ENCODE measurements around the gene SNAPIN.
"Not testable (repeated sequence)": the region's sequence is repeated elsewhere in the genome, so short reads cannot be mapped to it uniquely, and the experiment has no call there.

Gene SNAPIN

DNA sequence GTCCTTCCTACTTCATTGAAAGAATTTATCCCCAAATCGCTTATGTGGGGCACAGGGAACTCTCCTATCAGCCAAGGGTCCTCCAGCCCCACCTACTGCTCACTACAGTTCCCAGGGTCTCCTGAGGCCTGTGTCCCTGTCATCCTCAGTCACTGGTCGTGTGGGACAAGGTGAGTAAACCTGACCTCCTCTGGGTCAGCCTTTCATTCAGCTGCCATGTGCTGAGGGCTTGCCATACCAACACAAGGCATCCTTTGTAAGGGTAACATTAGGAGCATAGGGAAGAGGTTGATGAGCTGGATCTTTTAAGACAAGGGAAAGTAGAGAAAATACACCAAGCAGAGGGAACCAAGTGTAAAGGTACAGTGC is 11.2 kb upstream of the SNAPIN start:
- H3K36me3 ChIP-seq (ENCODE audit: insufficient read depth, low read length), result peaks cover 22% of the 10 kb centered on the region
- no peaks in the 10 kb centered on the region for H3K9me3 ChIP-seq (ENCODE audit: control insufficient read depth, insufficient read depth, low read length)
- no peak overlapping the region for H3K9ac ChIP-seq (ENCODE audit: low read depth, low read length)
- no peaks in the 10 kb centered on the region for H3K4me1 ChIP-seq (ENCODE audit: insufficient read depth, low read length)

DNA sequence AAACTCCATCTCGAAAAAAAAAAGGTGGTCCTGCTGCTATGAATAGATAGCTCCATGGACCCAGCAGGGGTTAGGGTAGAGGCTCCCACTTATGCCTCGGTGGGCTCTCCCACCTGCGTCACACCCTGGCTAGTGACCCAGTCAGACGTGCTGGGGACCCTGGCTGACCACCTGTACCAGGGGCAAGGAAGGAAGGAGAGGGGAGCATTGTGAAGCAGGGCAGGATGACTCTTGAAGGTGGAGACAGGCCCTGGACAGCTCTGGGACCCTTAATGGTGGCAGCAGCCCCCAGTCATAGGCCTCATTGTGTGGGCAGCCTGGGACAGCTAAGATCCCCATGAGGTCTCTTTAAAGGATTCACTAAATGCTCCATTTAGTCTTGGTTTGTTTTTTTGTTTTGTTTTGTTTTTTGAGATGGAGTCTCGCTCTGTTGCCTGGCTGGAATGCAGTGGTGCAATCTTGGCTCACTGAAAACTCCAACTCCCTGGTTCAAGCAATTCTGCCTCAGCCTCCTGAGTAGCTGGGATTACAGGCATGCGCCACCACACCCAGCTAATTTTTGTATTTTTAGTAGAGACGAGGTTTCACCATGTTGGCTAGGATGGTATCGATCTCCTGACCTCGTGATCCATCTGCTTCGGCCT is 10.4 kb upstream of the SNAPIN start:
- Histone ChIP-seq H3K36me3 (ENCODE audit: insufficient read depth, low read length) (peaks cover 16% of the 10 kb centered on the region), H3K9ac (ENCODE audit: low read depth, low read length) (no peak overlapping the region), H3K9me3 (ENCODE audit: control insufficient read depth, insufficient read depth, low read length) (no peaks in the 10 kb centered on the region), H3K4me1 (ENCODE audit: insufficient read depth, low read length) (no peaks in the 10 kb centered on the region)

DNA sequence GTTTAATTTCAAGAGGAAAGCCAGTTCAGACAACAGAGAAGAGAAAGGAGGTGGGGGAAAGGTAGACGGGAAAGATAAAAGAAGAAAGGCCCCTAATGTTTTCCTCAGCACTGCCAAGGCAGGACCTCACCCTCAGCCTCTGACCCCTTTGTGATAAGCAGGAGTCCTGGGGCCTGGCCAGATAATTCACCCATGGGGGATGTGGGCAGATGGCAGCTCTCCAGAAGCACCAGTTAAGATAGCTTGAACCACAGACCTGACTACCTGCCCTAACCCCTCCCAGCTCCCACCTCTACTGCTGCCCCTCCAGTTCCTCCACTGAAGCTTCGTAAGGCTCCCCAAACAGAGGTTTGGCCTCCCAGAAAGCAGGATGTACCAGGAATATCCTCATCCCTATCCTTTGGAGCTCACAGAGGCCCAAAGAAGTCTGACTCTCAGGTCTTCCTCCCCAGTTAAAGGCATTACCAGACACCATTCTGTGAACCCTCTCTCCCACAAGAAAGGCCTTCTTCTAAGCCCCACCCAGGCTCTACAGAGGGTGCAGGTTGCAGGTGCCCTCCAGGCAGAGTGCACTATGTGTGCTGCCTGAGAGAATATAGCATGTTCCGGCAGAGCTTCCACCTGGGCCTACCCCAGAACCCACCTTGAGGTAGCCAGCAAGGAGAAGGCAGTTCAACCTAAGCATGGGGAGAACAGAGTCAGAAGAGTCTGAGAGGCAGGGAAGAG is 9.2 kb upstream of the SNAPIN start:
- Histone ChIP-seq H3K9me3 (ENCODE audit: control insufficient read depth, insufficient read depth, low read length) (no peaks in the 10 kb centered on the region), H3K9ac (ENCODE audit: low read depth, low read length) (no peak overlapping the region), H3K36me3 (ENCODE audit: insufficient read depth, low read length) (0 out of 2 replicates have a peak, but pooled peaks cover 7% of the 10 kb centered on the region), H3K4me1 (ENCODE audit: insufficient read depth, low read length) (no peaks in the 10 kb centered on the region)

DNA sequence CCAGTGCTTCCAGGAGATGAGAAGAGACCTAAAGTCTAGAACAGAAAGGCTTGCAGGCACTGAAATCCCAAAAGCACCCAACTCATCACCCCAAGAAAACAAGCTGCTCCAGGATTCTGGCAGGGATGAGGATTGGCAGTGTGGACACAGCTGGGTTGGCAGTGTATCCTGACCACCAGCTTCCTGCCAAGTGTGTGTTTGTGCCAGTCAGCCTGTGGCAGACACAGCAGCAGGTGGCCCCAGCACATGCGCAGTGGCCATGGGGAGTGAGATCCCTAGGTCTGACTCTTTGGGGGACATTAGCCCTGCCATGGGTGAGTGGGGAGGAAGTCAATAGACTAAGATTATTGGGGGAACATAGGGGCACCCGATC is 8.7 kb upstream of the SNAPIN start:
- H3K9me3 ChIP-seq (ENCODE audit: control insufficient read depth, insufficient read depth, low read length), result no peaks in the 10 kb centered on the region
- no peak overlapping the region for H3K9ac ChIP-seq (ENCODE audit: low read depth, low read length)
- 0 out of 2 replicates have a peak, but pooled peaks cover 7% of the 10 kb centered on the region for H3K36me3 ChIP-seq (ENCODE audit: insufficient read depth, low read length)
- no peaks in the 10 kb centered on the region for H3K4me1 ChIP-seq (ENCODE audit: insufficient read depth, low read length)

DNA sequence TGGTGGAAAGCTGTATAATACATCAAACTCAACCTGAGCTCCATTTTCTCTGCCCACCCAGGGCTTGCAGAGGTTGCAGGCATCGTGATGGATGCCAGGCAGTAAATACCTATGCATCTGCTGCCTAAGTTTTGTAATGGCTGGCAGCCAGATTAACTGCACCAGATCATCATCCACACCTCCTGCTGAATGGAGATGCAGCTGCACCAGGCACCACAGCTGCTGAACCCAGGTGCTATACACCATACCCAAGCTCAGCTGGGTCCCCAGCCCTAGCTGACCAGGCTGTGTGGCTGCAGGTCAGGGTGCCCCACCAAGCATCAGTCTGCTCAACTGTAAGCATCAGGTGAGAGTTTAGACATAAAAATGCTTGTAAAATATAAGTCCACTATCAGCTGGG is 6.7 kb upstream of the SNAPIN start:
- H3K9me3 ChIP-seq (ENCODE audit: control insufficient read depth, insufficient read depth, low read length), result no peaks in the 10 kb centered on the region
- no peak overlapping the region for H3K9ac ChIP-seq (ENCODE audit: low read depth, low read length)
- H3K4me1 ChIP-seq (ENCODE audit: insufficient read depth, low read length), result no peaks in the 10 kb centered on the region
- H3K36me3 ChIP-seq (ENCODE audit: insufficient read depth, low read length), result no peaks in the 10 kb centered on the region

DNA sequence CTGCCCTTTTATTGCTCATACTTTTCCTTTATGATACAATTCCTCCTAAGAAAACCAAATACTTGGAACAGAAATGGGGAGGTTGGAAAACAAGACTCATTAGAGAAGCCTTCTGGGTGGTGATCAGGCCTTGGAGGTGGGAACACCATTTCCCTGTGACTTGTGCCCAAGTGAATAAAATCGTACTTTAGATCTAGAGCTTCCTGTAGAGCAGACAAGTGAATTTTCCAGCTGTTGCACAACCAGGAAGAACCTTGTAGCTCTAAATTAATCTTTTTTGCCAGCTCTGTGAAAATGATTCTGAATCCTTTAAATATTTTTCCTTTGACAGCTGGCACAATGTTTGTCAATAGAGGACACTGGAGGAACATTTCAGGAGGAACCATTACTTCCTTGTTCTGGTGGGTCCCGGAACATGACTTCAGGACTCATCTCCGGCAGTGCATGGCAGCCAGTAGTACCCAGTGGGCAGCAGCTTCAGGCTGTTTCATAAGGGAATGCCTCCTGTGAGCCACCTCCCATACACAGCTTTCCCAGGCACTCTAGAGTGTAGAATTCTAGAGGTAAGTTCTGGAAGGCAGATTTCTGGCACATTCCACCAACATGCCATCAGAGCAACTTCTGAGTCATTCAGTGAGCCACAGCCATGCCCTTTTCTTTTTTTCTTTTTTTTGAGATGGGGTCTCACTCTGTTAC is 5.5 kb upstream of the SNAPIN start:
- H3K9me3 ChIP-seq (ENCODE audit: control insufficient read depth, insufficient read depth, low read length), result no peaks in the 10 kb centered on the region
- H3K4me1 ChIP-seq (ENCODE audit: insufficient read depth, low read length), result no peaks in the 10 kb centered on the region
- H3K36me3 ChIP-seq (ENCODE audit: insufficient read depth, low read length), result no peaks in the 10 kb centered on the region
- no peak overlapping the region for H3K9ac ChIP-seq (ENCODE audit: low read depth, low read length)

DNA sequence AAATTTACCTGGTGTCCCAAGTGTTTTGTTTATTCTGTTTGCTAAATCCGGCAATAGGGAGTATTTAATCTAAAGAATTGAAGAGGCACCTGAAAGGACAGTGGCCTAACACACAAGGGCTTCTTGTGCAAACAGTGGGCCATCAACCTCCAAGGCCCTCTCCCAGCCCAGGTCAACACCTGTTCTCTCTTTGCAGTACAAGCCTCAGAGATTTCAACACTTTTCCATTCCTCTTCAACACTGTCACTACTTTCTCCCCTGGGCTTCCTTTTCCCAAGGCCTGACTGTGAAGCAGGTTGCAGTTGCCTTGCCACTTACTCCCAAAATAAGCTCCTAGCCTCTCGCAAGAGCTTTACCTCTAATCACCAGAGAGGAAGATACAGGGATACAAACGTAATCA is 3.2 kb upstream of the SNAPIN start:
- no peaks in the 10 kb centered on the region for H3K9me3 ChIP-seq (ENCODE audit: control insufficient read depth, insufficient read depth, low read length)
- no peaks in the 10 kb centered on the region for H3K36me3 ChIP-seq (ENCODE audit: insufficient read depth, low read length)
- no peak overlapping the region for H3K9ac ChIP-seq (ENCODE audit: low read depth, low read length)
- H3K4me1 ChIP-seq (ENCODE audit: insufficient read depth, low read length), result no peaks in the 10 kb centered on the region

DNA sequence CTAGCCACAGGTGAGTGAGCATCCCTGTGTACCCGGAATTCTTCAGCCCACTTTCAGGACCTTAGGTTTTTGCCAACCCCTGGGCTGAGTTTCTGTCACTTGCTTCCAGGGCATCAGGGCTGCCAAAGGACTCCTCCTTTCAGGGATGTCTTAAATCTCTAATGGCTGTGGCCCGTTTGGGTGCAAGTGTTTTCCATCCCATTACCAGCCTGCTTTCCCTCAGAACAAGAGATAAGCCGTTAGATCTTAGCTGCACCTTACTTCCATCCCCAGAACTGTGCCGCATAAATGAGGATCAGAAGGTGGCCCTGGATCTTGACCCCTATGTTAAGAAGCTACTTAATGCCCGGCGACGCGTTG is 652 bp downstream of the SNAPIN start:
- Histone ChIP-seq H3K9me3 (ENCODE audit: control insufficient read depth, insufficient read depth, low read length) (no peaks in the 10 kb centered on the region), H3K4me1 (ENCODE audit: insufficient read depth, low read length) (no peaks in the 10 kb centered on the region), H3K9ac (ENCODE audit: low read depth, low read length) (peak overlapping the region; percentile 85), H3K36me3 (ENCODE audit: insufficient read depth, low read length) (peaks cover 20% of the 10 kb centered on the region)

DNA sequence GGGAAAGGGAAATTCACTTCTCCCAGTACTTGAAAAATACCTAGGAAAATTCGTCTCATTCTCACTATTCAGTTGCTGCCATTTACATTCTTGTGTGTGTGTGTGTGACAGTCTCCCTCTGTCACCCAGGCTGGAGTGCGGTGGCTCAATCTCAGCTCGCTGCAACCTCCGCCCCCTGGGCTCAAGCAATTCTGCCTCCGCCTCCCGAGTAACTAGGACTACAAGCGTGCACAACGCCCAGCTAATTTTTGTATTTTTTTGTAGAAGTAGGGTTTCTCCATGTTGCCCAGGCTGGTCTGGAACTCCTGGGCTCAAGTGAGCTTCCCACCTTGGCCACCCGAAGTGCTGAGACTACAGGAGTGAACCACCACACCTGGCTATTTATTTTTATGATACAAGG is 1.2 kb downstream of the SNAPIN start:
- Histone ChIP-seq H3K9me3 (ENCODE audit: control insufficient read depth, insufficient read depth, low read length) (no peaks in the 10 kb centered on the region), H3K36me3 (ENCODE audit: insufficient read depth, low read length) (peaks cover 20% of the 10 kb centered on the region), H3K9ac (ENCODE audit: low read depth, low read length) (peak overlapping the region; percentile 85; the same call in 1 of the 2 replicates), H3K4me1 (ENCODE audit: insufficient read depth, low read length) (no peaks in the 10 kb centered on the region)

DNA sequence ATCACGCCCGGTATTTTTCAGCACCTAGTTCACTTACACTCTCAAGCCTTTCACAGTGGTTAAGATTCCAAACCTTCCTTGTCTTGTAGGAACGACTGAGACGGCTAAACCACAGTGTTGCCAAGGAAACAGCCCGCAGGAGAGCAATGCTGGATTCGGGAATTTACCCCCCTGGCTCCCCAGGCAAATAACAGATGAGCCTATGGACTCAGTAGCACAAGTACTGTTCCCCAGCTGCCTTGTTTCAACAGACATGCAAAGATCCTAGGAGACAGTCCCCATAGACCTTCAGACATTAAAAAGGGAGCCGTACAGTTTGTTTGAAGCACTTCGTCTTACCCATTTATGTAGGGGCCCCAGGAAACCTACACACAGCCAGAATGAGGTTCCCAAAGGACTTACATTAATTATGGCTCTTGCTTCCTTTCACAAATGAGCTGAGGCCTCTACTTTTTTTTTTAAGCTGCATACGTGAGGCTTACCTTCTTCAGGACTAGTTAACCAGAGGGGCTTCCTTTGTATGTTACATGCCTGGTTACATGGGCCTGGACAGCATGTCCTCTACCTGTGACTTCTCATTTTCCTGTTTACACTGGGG is 2.7 kb downstream of the SNAPIN start:
- H3K9me3 ChIP-seq (ENCODE audit: control insufficient read depth, insufficient read depth, low read length), result no peaks in the 10 kb centered on the region
- no peaks in the 10 kb centered on the region for H3K4me1 ChIP-seq (ENCODE audit: insufficient read depth, low read length)
- peaks cover 35% of the 10 kb centered on the region for H3K36me3 ChIP-seq (ENCODE audit: insufficient read depth, low read length)
- H3K9ac ChIP-seq (ENCODE audit: low read depth, low read length), result no peak overlapping the region

DNA sequence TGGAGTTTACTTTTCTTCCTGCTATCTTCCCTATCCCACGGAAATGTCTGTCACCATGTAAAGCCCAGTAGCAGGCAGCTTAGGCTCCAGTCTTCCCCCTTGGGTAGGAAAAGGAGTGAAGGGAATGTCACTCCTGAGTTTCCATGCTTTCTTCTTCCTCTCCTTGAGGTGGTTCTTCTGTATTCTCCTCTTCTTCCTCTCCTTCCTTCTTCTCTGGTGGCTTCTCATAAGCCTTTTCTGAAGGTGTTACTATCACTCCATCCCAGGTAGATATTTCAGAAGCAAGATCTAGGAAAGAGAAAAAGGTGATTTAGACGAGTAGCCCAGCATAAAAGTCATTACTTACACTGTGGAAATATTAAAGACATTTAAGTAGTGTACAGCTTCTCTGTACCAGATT is 3.8 kb downstream of the SNAPIN start:
- Histone ChIP-seq H3K36me3 (ENCODE audit: insufficient read depth, low read length) (peaks cover 36% of the 10 kb centered on the region), H3K9ac (ENCODE audit: low read depth, low read length) (no peak overlapping the region), H3K9me3 (ENCODE audit: control insufficient read depth, insufficient read depth, low read length) (no peaks in the 10 kb centered on the region), H3K4me1 (ENCODE audit: insufficient read depth, low read length) (no peaks in the 10 kb centered on the region)

DNA sequence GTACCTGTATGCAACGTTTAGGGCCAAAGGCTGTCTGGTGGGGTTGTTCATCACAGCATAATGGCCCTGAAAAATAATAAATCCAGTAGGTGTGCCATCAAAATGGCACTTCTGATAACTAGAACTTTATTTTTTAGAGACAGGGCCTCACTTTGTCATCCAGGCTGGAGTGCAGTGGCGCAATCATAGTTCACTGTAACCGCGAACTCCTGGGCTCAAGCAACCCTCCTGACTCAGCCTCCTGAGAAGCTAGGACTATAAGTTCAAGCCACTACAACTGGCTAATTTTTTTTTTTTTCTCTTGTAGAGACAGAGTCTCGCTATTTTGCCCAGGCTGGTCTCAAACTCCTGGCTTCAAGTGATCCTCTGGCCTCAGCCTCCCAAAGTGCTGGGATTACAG is 4.7 kb downstream of the SNAPIN start:
- H3K4me1 ChIP-seq (ENCODE audit: insufficient read depth, low read length), result no peaks in the 10 kb centered on the region
- H3K9me3 ChIP-seq (ENCODE audit: control insufficient read depth, insufficient read depth, low read length), result no peaks in the 10 kb centered on the region
- H3K9ac ChIP-seq (ENCODE audit: low read depth, low read length), result no peak overlapping the region
- peaks cover 45% of the 10 kb centered on the region for H3K36me3 ChIP-seq (ENCODE audit: insufficient read depth, low read length)

DNA sequence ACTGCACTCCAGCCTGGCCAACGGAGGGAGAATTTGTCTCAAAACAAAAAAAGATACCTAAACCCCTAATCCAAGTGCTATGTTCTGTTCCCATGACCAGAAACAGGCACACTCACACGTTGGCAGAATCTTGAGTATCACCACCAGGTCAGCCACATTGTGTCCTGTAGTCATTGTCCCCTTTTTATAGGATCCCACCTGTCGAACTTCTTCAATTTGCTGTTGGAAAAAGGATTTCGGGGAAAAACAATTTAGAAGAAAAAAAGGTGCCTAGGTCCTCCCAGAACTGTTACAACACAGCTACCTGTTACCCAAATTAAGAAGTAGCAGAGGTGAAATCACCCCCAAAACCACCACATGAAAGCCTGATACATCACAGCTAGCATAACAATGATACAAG is 8.9 kb downstream of the SNAPIN start:
- H3K36me3 ChIP-seq (ENCODE audit: insufficient read depth, low read length), result peaks cover 47% of the 10 kb centered on the region
- H3K4me1 ChIP-seq (ENCODE audit: insufficient read depth, low read length), result no peaks in the 10 kb centered on the region
- H3K9ac ChIP-seq (ENCODE audit: low read depth, low read length), result no peak overlapping the region
- H3K9me3 ChIP-seq (ENCODE audit: control insufficient read depth, insufficient read depth, low read length), result no peaks in the 10 kb centered on the region

DNA sequence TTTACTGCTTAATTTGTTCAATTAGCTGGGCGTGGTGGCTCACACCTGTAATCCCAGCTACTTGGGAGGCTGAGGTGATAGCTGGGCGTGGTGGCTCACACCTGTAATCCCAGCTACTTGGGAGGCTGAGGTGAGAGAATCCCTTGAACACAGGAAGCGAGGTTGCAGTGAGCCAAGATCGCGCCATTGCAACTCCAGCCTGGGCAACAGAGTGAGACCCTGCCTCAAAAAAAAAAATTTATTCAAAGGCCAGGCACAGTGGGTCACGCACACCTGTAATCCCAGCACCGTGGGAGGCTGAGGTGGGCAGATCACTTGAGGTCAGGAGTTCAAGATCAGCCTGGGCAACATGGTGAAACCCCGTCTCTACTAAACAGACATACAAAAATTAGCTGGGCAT is 10.2 kb downstream of the SNAPIN start:
- H3K9me3 ChIP-seq (ENCODE audit: control insufficient read depth, insufficient read depth, low read length); H3K9ac ChIP-seq (ENCODE audit: low read depth, low read length); H3K4me1 ChIP-seq (ENCODE audit: insufficient read depth, low read length): not testable (repeated sequence)
- peaks cover 40% of the 10 kb centered on the region for H3K36me3 ChIP-seq (ENCODE audit: insufficient read depth, low read length)

DNA sequence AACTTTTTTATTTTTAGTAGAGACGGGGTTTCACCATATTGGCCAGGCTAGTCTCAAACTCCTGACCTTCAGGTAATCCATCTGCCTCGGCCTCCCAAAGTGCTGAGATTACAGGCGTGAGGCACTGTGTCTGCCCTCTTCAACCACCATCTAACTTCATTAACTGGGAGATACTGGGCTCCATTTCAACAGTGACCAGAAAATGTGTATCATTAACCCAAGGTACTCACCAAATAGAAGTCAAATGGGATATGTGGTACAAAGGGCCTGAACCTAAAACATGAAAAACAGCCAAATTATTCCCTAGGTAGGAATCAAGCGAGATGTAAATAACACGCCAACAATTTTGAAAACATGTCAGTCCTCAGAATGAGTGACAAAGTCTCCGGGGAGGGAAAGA is 11.1 kb downstream of the SNAPIN start:
- H3K9ac ChIP-seq (ENCODE audit: low read depth, low read length), result peak overlapping the region; percentile 95; the same call in 1 of the 2 replicates
- H3K36me3 ChIP-seq (ENCODE audit: insufficient read depth, low read length), result peaks cover 40% of the 10 kb centered on the region
- no peaks in the 10 kb centered on the region for H3K9me3 ChIP-seq (ENCODE audit: control insufficient read depth, insufficient read depth, low read length)
- no peaks in the 10 kb centered on the region for H3K4me1 ChIP-seq (ENCODE audit: insufficient read depth, low read length)

Data from ES-I3 (cell line).